ENCODE measurements around the gene FLRT2.

- TF ChIP-seq SIN3A (IDR thresholded peaks at IDR 0.05; ENCODE audit: borderline replicate concordance, insufficient read depth, low read length) (no peak), FOXP2 (optimal IDR thresholded peaks at IDR 0.05; ENCODE audit: borderline replicate concordance, extremely low read depth, extremely low read length, insufficient read depth) (no peak)
Measured at GRCh38 chr14:85546390-85546789, 16.4 kb downstream of the FLRT2 start.
